Measurements from ENCODE around the gene RFX4.

Gene RFX4

DNA sequence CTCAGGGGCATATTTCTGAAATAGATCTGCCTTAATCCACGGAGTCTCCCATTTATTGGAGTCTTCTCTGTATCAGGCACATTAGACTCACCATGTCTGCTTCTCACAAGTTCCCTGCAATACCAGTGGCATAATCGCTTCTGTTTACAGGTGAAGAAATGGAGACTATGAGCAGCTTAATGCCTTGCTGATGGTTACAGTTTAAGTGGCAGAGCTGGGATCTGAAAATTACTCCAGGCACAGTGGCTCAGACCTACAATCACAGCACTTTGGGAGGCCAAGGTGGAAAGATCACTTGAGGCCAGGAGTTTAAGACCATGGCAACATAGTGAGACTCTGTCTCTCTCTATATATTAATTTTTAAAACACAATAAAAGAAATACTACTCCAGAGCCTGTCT lies 184.4 kb downstream of the RFX4 start:
- TF ChIP-seq POLR2AphosphoS5 (IDR thresholded peaks at IDR 0.05; ENCODE audit: low read depth): no peak
- no peak for TF ChIP-seq SPI1 (IDR thresholded peaks at IDR 0.05; ENCODE audit: borderline replicate concordance, low read depth)
- no peak overlapping the region for H3K27ac ChIP-seq (replicated peaks)
- no peak for DNase-seq (ENCODE audit: low read depth in 1 of 2, low spot score in 1 of 2)
- no peak overlapping the region for H3K4me3 ChIP-seq (replicated peaks; ENCODE audit: insufficient read depth, low read length)
- no peaks in the 10 kb centered on the region for H3K27me3 ChIP-seq (ENCODE audit: insufficient read depth, poor library complexity, severe bottlenecking)

DNA sequence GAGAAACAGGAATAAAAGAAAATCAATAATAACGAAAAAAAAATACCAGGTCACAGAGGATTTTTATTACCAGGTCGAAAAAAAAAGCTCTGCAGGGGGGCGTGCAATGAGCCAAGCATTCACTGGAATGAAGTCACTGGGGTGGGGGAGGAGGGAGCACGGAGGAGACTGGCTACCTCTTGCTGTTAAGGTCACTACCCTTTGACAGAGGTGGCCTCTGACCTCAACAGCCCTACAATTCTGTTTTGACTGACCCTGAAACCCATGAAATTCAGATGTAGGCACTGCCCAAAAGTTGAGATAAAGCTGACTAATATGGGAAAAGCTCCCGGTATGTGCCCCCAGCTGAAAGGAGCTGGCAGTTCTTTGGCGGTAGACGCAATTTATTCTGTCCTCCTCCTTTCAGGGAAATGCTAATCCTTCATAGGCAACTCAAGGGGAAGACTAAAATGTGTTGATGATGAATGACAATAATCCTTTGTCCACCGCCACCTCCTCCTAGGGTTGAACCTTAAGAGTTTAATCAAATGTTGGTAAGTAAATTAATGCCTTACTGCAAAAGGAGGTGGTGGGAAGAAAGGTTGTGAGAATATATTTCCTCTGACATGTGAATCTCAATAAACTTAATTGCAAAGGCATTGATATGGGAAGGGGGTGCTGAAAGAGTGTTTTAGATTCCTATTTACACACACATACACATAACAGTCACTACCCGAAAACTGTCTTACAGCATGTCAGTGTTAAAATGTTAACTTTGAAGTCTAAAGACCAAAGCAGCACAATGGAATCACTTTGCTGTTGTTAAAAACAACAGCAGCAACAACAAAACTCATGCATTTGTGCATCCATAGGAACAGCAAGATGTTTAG lies 185.4 kb downstream of the RFX4 start:
- TF ChIP-seq, protein P1, sequence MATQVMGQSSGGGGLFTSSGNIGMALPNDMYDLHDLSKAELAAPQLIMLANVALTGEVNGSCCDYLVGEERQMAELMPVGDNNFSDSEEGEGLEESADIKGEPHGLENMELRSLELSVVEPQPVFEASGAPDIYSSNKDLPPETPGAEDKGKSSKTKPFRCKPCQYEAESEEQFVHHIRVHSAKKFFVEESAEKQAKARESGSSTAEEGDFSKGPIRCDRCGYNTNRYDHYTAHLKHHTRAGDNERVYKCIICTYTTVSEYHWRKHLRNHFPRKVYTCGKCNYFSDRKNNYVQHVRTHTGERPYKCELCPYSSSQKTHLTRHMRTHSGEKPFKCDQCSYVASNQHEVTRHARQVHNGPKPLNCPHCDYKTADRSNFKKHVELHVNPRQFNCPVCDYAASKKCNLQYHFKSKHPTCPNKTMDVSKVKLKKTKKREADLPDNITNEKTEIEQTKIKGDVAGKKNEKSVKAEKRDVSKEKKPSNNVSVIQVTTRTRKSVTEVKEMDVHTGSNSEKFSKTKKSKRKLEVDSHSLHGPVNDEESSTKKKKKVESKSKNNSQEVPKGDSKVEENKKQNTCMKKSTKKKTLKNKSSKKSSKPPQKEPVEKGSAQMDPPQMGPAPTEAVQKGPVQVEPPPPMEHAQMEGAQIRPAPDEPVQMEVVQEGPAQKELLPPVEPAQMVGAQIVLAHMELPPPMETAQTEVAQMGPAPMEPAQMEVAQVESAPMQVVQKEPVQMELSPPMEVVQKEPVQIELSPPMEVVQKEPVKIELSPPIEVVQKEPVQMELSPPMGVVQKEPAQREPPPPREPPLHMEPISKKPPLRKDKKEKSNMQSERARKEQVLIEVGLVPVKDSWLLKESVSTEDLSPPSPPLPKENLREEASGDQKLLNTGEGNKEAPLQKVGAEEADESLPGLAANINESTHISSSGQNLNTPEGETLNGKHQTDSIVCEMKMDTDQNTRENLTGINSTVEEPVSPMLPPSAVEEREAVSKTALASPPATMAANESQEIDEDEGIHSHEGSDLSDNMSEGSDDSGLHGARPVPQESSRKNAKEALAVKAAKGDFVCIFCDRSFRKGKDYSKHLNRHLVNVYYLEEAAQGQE (IDR thresholded peaks at IDR 0.05; ENCODE audit: insufficient replicate concordance, low read depth): no peak
- no peak for TF ChIP-seq POLR2AphosphoS5 (IDR thresholded peaks at IDR 0.05; ENCODE audit: low read depth)
- TF ChIP-seq SPI1 (IDR thresholded peaks at IDR 0.05; ENCODE audit: borderline replicate concordance, low read depth): no peak
- TF ChIP-seq, protein P2, sequence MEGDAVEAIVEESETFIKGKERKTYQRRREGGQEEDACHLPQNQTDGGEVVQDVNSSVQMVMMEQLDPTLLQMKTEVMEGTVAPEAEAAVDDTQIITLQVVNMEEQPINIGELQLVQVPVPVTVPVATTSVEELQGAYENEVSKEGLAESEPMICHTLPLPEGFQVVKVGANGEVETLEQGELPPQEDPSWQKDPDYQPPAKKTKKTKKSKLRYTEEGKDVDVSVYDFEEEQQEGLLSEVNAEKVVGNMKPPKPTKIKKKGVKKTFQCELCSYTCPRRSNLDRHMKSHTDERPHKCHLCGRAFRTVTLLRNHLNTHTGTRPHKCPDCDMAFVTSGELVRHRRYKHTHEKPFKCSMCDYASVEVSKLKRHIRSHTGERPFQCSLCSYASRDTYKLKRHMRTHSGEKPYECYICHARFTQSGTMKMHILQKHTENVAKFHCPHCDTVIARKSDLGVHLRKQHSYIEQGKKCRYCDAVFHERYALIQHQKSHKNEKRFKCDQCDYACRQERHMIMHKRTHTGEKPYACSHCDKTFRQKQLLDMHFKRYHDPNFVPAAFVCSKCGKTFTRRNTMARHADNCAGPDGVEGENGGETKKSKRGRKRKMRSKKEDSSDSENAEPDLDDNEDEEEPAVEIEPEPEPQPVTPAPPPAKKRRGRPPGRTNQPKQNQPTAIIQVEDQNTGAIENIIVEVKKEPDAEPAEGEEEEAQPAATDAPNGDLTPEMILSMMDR (IDR thresholded peaks at IDR 0.05; ENCODE audit: insufficient read depth, low read length): no peak
- TF ChIP-seq GABPA (IDR thresholded peaks at IDR 0.05; ENCODE audit: low read depth): no peak
- no peak for DNase-seq (ENCODE audit: low read depth in 1 of 2, low spot score in 1 of 2)
- Histone ChIP-seq H3K27ac (replicated peaks) (no peak overlapping the region), H3K4me3 (replicated peaks; ENCODE audit: insufficient read depth, low read length) (no peak overlapping the region), H3K27me3 (ENCODE audit: insufficient read depth, poor library complexity, severe bottlenecking) (no peaks in the 10 kb centered on the region)

DNA sequence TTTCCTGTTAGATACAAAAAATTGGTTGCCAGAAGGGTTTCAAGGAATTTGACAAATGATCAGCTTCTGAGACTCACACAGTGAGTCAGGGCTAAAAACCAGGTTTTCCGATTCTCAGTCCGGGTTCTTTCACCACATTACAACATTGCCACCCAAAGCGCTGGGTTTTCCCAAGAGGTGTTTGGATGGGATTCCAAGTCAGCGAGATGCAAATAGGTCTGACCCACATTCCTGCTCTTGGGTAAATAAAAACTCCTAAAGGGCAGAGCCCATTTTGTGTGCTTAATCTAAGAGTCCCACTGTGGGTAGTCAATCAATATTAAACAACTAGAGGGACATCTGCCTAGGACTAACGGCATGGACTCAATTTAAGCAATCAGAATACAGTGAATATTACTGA lies 186.3 kb downstream of the RFX4 start:
- no peak for DNase-seq (ENCODE audit: low read depth in 1 of 2, low spot score in 1 of 2)
- TF ChIP-seq, protein P2 (IDR thresholded peaks at IDR 0.05; ENCODE audit: insufficient read depth, low read length): no peak
- TF ChIP-seq, protein P1 (IDR thresholded peaks at IDR 0.05; ENCODE audit: insufficient replicate concordance, low read depth): no peak
- no peak overlapping the region for H3K4me3 ChIP-seq (replicated peaks; ENCODE audit: insufficient read depth, low read length)

DNA sequence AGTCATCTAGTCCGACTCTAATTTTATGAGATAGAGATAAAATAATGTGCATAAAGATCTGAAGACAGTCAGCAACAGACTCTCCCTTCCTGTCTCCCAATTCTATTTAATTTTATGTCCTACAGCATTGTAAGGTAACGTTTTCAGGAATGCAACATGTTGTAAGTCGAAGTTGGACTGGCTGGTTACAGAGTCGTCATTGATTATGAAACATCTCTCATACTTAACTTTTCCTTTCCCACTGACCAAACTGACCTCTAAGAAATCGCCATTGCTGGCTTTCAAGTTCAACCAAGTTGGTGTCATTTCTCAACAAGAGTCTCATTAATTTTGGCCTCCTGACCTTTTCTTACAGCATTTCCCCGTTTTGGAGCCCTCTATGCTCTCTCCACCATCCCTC lies 186.7 kb downstream of the RFX4 start:
- no peaks in the 10 kb centered on the region for H3K27me3 ChIP-seq (ENCODE audit: insufficient read depth, poor library complexity, severe bottlenecking)
- H3K4me3 ChIP-seq (replicated peaks; ENCODE audit: insufficient read depth, low read length): no peak overlapping the region
- DNase-seq (ENCODE audit: low read depth in 1 of 2, low spot score in 1 of 2): no peak
- TF ChIP-seq, protein P1 (IDR thresholded peaks at IDR 0.05; ENCODE audit: insufficient replicate concordance, low read depth): no peak
- no peak for TF ChIP-seq SPI1 (IDR thresholded peaks at IDR 0.05; ENCODE audit: borderline replicate concordance, low read depth)
- no peak for TF ChIP-seq POLR2AphosphoS5 (IDR thresholded peaks at IDR 0.05; ENCODE audit: low read depth)
- no peak for TF ChIP-seq GABPA (IDR thresholded peaks at IDR 0.05; ENCODE audit: low read depth)
- TF ChIP-seq, protein P2 (IDR thresholded peaks at IDR 0.05; ENCODE audit: insufficient read depth, low read length): no peak
- H3K27ac ChIP-seq (replicated peaks): no peak overlapping the region

More for the DNA sequence above, 186.3 kb downstream of the RFX4 start:
- no peaks in the 10 kb centered on the region for H3K27me3 ChIP-seq (ENCODE audit: insufficient read depth, poor library complexity, severe bottlenecking)
- H3K27ac ChIP-seq (replicated peaks): no peak overlapping the region

Measured in HL-60 (cell line).